Suprapubic skin (tissue), 4 donors: ENCODE results near the gene EDA.

ENCODE experiments used
- EP300 ChIP-seq: sonication (generic); formaldehyde crosslinking; IDR thresholded peaks from one replicate; pipeline ENCODE4 v1.6.1; 2017; ENCODE audit warnings: antibody characterized with exemption
- POLR2AphosphoS5 ChIP-seq, 3 donors: sonication (generic); formaldehyde crosslinking; IDR thresholded peaks; one replicate each; pipeline ENCODE4 v1.6.1; 2017; ENCODE audit warnings: antibody characterized with exemption in 3 of 3
- TF ChIP-seq, protein P1 (sequence below), 2 donors: fragments of 200-600 bp in 1 of 2; fragments of 450-650 bp in 1 of 2; sonication (generic) in 1 of 2; IDR thresholded peaks; one replicate each; pipeline ENCODE4 v1.5.1; 2016 to 2019; ENCODE audit warnings: antibody characterized with exemption in 2 of 2, mild to moderate bottlenecking in 1 of 2, moderate library complexity in 1 of 2

DNA sequence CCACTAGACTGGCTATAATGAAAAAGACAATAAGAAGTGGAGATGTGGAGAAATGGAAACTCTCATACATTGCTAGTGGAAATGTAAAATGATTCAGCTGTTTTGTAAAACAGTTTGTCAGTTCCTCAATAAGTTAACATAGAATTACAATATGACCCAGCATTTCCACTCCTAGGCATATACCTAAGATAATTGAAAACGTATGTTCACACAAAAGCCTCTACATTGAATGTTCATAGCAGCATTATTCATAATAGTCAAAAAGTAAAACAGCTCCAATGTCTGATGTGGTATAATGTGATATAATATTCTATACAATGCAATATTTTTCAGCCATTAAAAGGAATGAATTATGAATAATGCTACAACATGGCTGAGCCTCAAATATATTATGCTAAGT, 10.2 kb downstream of the EDA start:
- TF ChIP-seq, protein P1, sequence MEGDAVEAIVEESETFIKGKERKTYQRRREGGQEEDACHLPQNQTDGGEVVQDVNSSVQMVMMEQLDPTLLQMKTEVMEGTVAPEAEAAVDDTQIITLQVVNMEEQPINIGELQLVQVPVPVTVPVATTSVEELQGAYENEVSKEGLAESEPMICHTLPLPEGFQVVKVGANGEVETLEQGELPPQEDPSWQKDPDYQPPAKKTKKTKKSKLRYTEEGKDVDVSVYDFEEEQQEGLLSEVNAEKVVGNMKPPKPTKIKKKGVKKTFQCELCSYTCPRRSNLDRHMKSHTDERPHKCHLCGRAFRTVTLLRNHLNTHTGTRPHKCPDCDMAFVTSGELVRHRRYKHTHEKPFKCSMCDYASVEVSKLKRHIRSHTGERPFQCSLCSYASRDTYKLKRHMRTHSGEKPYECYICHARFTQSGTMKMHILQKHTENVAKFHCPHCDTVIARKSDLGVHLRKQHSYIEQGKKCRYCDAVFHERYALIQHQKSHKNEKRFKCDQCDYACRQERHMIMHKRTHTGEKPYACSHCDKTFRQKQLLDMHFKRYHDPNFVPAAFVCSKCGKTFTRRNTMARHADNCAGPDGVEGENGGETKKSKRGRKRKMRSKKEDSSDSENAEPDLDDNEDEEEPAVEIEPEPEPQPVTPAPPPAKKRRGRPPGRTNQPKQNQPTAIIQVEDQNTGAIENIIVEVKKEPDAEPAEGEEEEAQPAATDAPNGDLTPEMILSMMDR (IDR thresholded peaks at IDR 0.05): no peak
- TF ChIP-seq POLR2AphosphoS5 (IDR thresholded peaks at IDR 0.05) (no peak), EP300 (no peak)
